Large intestine (tissue), 3 donors: Measurements from ENCODE around the gene TIMP3. TPM values are rescaled to one million over a fixed set of nuclear protein-coding genes. Genes with fewer than 3 reads are reported as not detected.
A peak's percentile ranks its signal among the peaks of the same experiment; 100 is the strongest.

Experiments
- DNase-seq, 2 donors: peaks; one replicate each; pipeline versions ENCODE4 v3.0.0 to v3.0.0-alpha.2; 2013
- H3K27ac ChIP-seq: one replicate; pipeline ENCODE4 v1.5.1; 2013; ENCODE audit warnings: low read length
- H3K27me3 ChIP-seq: 2 replicates; pipeline ENCODE4 v1.6.1; 2013; ENCODE audit warnings: low read length; ENCODE audit not compliant: control insufficient read depth, insufficient read depth
- H3K36me3 ChIP-seq: 2 replicates; pipeline ENCODE4 v1.6.1; 2013; ENCODE audit warnings: low read length; ENCODE audit not compliant: control insufficient read depth, insufficient read depth
- H3K4me1 ChIP-seq: one replicate; pipeline ENCODE4 v1.6.1; 2013; ENCODE audit warnings: low read length; ENCODE audit not compliant: control insufficient read depth, insufficient read depth
- H3K4me3 ChIP-seq: one replicate; pipeline ENCODE4 v1.5.1; 2013; ENCODE audit warnings: low read length
- H3K9me3 ChIP-seq: one replicate; pipeline ENCODE4 v1.6.1; 2013; ENCODE audit warnings: mild to moderate bottlenecking, low read depth, low read length, moderate library complexity; ENCODE audit not compliant: control insufficient read depth
- WGBS: methylation state at CpG from one replicate; pipeline ENCODE4 v1.1.5; 2013; ENCODE audit warnings: low lambda C conversion rate; ENCODE audit not compliant: insufficient coverage; 5-methylcytosine and 5-hydroxymethylcytosine counted together
- polyA plus RNA-seq: library from polyadenylated mRNA; unstranded; fragments of 120-200 nt; gene quantifications from one replicate; pipeline ENCODE4 v1.2.1, GENCODE V29; 2013

The TIMP3 gene
- polyA plus RNA-seq, 1 donor = 52.6 TPM

DNA sequence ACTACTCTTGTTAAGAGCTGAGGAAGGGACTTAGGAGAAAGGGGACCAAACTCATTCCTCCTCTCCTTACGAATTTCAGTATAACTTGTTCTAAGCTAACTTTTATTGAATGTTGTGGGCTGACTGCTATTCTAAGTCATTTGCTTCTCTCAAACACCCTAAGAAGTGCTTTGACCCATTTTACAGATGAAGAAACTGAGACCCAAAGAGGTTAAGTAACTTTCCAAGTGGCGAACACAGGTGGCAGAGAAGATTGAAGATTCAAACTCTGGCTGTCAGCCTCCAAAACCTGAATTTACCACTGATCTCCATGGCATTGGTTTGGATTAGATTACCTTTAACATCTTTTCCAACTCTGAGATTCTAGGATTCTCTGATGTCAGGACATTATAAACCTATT is 52.2 kb downstream of the TIMP3 start:
- no peak for DNase-seq
- no peak overlapping the region for H3K4me3 ChIP-seq
- no CpG with 5 or more reads among the region's 2 CpGs for WGBS
- no peaks in the 10 kb centered on the region for H3K27me3 ChIP-seq
- no peak overlapping the region for H3K27ac ChIP-seq
- H3K9me3 ChIP-seq = no peaks in the 10 kb centered on the region
- no peaks in the 10 kb centered on the region for H3K4me1 ChIP-seq
- peaks cover 32% of the 10 kb centered on the region for H3K36me3 ChIP-seq

DNA sequence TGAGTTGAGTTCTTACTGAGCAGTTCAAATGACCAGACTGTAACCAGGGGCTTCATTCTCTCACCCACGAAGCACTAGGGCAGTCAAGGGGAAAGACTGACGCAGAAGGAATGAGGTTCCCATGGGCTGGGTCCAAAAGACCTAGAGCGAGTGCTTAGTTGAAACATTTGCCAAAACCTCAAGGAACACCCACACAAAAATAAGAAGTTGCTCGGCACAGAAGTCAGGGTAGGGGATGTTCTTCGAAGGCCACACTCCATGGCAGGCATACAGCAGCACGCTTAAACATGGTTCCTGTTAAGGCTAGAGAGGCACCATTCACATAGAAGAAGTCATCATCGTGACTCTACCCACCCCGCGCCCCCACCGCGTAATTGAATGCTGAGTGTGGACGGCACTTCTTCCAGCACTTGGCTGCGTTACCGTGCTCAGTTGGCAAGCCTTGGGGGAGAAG is 52.9 kb downstream of the TIMP3 start:
- H3K36me3 ChIP-seq = peaks cover 39% of the 10 kb centered on the region
- no peak overlapping the region for H3K27ac ChIP-seq
- no peaks in the 10 kb centered on the region for H3K27me3 ChIP-seq
- no peak overlapping the region for H3K4me3 ChIP-seq
- no peaks in the 10 kb centered on the region for H3K4me1 ChIP-seq
- no peak for DNase-seq
- H3K9me3 ChIP-seq = no peaks in the 10 kb centered on the region
- no CpG with 5 or more reads among the region's 14 CpGs for WGBS

DNA sequence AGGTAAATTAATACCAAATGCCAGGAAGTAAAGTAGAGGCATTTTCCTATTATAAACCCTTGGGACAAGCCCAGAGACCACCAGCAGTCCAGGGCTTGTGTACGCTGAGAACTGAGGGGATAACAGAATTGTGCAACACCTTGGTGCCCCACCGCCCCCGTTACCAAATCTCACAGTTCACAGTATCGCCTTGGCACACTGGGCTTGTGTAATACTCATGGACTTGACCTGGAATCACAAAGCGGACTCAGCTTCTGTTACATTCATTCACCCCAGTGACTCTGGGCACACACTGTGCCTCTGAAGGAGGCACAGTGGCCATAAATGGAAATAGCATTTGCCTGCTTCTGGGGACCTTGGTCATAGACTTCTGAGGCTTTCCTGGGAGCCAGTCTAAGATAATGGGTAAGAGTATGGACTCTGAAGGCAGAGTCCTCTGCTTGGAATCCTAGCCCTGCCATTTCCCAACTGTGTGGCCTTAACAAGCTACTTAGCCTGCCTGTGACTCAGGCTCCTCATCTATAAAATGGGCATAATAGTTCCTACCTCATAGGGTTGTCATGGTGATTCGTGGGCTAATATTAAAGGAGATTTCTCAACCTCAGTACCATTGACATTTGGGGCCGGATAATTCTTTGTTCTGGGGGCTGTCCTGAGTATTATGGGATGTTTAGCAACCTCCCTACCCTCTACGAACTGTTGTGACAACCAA is 53.7 kb downstream of the TIMP3 start:
- DNase-seq = peak; percentile 40 to 57
- Histone ChIP-seq H3K36me3 (peaks cover 40% of the 10 kb centered on the region), H3K27ac (no peak overlapping the region), H3K9me3 (no peaks in the 10 kb centered on the region), H3K4me1 (no peaks in the 10 kb centered on the region), H3K4me3 (no peak overlapping the region), H3K27me3 (no peaks in the 10 kb centered on the region)
- WGBS = no CpG with 5 or more reads among the region's 8 CpGs

DNA sequence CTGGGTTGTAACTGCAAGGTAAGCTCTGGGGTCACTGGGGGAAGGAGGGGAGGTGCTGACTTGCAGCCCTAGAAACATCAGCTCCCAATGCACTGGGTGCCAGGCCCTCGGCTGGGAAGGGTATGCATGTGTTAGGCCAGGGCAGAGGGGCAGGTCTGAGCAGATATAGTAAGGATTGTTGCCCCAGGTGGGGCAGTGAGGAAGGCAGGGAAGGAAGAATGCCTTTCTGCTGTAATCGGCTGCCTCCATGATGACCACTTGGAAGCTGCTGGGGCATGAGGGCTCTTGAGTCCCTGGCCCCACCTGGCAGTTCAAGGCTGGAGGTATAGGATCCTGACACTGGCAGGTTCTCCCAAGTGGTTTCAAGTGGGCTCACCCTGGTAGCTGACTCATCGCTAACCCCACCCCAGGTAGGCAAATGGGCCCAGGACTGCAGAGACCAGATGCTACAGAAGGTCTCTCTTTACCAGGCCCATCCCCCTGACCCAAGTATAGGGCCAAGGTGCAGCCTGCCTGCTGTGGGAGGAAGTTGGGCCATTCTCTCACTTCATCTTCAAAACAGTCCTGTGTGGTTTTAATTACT is 56.7 kb downstream of the TIMP3 start:
- Histone ChIP-seq H3K27ac (no peak overlapping the region), H3K27me3 (no peaks in the 10 kb centered on the region), H3K4me3 (no peak overlapping the region), H3K4me1 (no peaks in the 10 kb centered on the region), H3K9me3 (no peaks in the 10 kb centered on the region), H3K36me3 (peaks cover 43% of the 10 kb centered on the region)
- no CpG with 5 or more reads among the region's 3 CpGs for WGBS
- no peak for DNase-seq

DNA sequence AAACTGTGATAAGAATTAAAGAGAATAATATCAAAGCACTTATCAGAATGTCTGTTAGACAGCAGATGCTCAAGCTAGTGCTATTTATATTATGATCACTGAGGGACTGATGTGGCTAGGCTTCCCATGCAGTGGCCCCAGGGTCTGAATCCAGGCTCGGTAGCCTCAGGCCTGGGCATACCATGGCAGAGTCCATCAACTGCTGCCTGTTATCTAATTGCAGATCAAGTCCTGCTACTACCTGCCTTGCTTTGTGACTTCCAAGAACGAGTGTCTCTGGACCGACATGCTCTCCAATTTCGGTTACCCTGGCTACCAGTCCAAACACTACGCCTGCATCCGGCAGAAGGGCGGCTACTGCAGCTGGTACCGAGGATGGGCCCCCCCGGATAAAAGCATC is 57.5 kb downstream of the TIMP3 start:
- DNase-seq = no peak
- Histone ChIP-seq H3K4me3 (no peak overlapping the region), H3K27me3 (no peaks in the 10 kb centered on the region), H3K36me3 (peaks cover 41% of the 10 kb centered on the region), H3K9me3 (no peaks in the 10 kb centered on the region), H3K4me1 (no peaks in the 10 kb centered on the region), H3K27ac (no peak overlapping the region)
- no CpG with 5 or more reads among the region's 9 CpGs for WGBS

DNA sequence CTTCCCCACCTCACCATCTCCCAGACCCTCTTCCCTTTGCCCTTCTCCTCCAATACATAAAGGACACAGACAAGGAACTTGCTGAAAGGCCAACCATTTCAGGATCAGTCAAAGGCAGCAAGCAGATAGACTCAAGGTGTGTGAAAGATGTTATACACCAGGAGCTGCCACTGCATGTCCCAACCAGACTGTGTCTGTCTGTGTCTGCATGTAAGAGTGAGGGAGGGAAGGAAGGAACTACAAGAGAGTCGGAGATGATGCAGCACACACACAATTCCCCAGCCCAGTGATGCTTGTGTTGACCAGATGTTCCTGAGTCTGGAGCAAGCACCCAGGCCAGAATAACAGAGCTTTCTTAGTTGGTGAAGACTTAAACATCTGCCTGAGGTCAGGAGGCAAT is 58.2 kb downstream of the TIMP3 start:
- Histone ChIP-seq H3K27me3 (no peaks in the 10 kb centered on the region), H3K9me3 (no peaks in the 10 kb centered on the region), H3K27ac (no peak overlapping the region), H3K36me3 (peaks cover 38% of the 10 kb centered on the region), H3K4me3 (no peak overlapping the region), H3K4me1 (no peaks in the 10 kb centered on the region)
- no CpG with 5 or more reads among the region's 1 CpG for WGBS
- DNase-seq = no peak

DNA sequence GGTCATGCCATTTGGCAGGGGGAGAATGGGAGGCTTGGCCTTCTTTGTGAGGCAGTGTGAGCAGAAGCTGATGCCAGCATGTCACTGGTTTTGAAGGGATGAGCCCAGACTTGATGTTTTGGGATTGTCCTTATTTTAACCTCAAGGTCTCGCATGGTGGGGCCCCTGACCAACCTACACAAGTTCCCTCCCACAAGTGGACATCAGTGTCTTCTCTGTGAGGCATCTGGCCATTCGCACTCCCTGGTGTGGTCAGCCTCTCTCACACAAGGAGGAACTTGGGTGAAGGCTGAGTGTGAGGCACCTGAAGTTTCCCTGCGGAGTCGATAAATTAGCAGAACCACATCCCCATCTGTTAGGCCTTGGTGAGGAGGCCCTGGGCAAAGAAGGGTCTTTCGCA is 59.8 kb downstream of the TIMP3 start:
- no CpG with 5 or more reads among the region's 5 CpGs for WGBS
- Histone ChIP-seq H3K27ac (no peak overlapping the region), H3K27me3 (no peaks in the 10 kb centered on the region), H3K36me3 (peaks cover 33% of the 10 kb centered on the region), H3K4me1 (no peaks in the 10 kb centered on the region), H3K4me3 (no peak overlapping the region), H3K9me3 (no peaks in the 10 kb centered on the region)
- no peak for DNase-seq

DNA sequence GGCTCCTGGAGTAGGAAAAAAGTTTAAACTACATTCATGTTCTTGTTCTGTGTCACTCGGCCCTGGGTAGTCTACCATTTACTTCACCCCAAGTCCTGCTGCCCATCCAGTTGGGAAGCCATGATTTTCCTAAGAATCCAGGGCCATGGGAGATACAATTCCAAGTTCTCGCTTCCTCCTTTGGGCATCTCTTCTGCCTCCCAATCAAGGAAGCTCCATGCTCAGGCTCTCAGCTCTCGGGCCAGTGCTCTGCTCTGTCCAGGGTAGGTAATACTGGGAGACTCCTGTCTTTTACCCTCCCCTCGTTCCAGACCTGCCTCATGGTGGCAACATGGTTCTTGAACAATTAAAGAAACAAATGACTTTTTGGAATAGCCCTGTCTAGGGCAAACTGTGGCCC is 60.6 kb downstream of the TIMP3 start:
- H3K4me3 ChIP-seq = no peak overlapping the region
- no peaks in the 10 kb centered on the region for H3K9me3 ChIP-seq
- no CpG with 5 or more reads among the region's 4 CpGs for WGBS
- peaks cover 32% of the 10 kb centered on the region for H3K36me3 ChIP-seq
- H3K27ac ChIP-seq = no peak overlapping the region
- H3K27me3 ChIP-seq = no peaks in the 10 kb centered on the region
- no peak for DNase-seq
- H3K4me1 ChIP-seq = no peaks in the 10 kb centered on the region

DNA sequence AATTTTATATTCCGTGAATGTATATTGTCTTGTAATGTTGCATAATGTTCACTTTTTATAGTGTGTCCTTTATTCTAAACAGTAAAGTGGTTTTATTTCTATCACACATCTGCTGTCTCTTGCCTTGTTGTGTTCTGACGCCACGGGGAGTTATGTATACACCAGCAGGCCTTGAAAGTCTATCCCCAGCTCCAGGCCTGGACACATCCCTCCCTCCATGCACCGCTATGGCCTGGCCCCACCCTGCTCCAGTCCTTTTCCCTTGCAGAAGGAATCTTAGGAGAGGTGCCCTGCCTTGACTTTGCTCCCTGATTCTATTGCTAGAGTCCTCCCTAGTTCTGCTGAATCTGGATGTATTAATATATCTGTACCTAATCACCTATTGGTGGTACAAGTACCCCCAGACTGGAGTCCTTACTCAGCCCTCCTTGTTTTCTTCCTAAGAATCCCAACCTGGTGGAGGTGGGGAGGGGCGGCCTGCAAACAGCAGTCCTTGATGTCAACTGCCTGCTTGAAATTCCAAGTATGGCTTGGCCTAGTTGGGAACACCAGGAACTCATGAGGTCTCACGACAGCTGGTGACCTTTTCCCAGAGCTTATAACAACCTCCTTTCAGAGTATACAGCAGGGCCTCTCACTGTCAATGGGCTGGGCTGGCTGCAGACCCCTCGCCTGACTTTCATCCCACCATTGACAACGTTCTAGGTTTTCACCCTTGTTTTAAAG is 61.6 kb downstream of the TIMP3 start:
- Histone ChIP-seq H3K36me3 (peaks cover 26% of the 10 kb centered on the region), H3K27ac (no peak overlapping the region), H3K9me3 (no peaks in the 10 kb centered on the region), H3K4me1 (no peaks in the 10 kb centered on the region), H3K27me3 (no peaks in the 10 kb centered on the region), H3K4me3 (no peak overlapping the region)
- no peak for DNase-seq
- WGBS = 88% methylated on average over 1 of the region's 8 CpGs

DNA sequence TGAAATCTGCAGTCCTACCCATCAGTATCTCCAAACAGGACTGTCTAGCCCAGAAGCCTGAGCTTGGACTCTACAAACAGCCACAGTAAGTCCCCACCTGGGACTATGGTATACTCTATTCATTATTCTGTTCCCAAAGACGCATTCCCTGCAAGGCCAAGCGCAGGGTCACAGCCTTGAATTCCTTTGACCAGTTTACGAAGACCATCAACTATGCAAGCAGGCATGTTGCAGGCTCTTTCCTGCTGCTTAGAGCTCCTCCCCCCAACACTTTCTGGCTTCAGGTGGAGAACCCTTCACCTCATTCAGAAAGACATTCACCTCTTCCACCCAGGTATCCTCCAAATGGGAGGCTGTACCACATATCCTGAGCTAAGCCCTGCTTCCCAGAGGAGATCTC is 62.5 kb downstream of the TIMP3 start:
- DNase-seq = no peak
- H3K9me3 ChIP-seq = no peaks in the 10 kb centered on the region
- peaks cover 17% of the 10 kb centered on the region for H3K36me3 ChIP-seq
- no CpG with 5 or more reads among the region's 3 CpGs for WGBS
- H3K27ac ChIP-seq = no peak overlapping the region
- no peak overlapping the region for H3K4me3 ChIP-seq
- H3K4me1 ChIP-seq = no peaks in the 10 kb centered on the region
- no peaks in the 10 kb centered on the region for H3K27me3 ChIP-seq
